PC-3 (cell line): ENCODE results near the gene GATD1. TPM values are rescaled to one million over a fixed set of nuclear protein-coding genes. Genes with fewer than 3 reads are reported as not detected.

Experiments used
- ATAC-seq: fragments of 200-7000 bp; cut with Tn5 transposase; 2 replicates; pipeline ENCODE4 v1.9.1; 2020; ENCODE audit warnings: mild to moderate bottlenecking, moderate library complexity
- BruUV-seq: library from RNA; stranded (reverse); fragments of 400-500 nt; replicated peaks from 2 replicates; lab custom pipeline; 2021; lab: Mats Ljungman, UMichigan
- CTCF ChIA-PET: fragments of 300-600 bp; sonication (Branson Sonifier 250); formaldehyde crosslinking; loops from one replicate; lab custom pipeline; 2022; ENCODE audit warnings: antibody characterized with exemption; lab: Charles Lee
- POLR2A ChIA-PET: fragments of 300-600 bp; sonication (Branson Sonifier 250); formaldehyde crosslinking; loops from one replicate; lab custom pipeline; 2022; ENCODE audit warnings: antibody characterized with exemption; ENCODE audit not compliant: unreplicated experiment; lab: Charles Lee
- DNase-seq: peaks from one replicate; pipeline ENCODE4 v3.0.0-alpha.2; 2015
- H2AFZ ChIP-seq: fragments of 300-600 bp; sonication (generic); 2 replicates; pipeline ENCODE4 v1.6.0; 2016; ENCODE audit warnings: antibody characterized with exemption, low read length
- H3F3A ChIP-seq: fragments of 300-600 bp; sonication (generic); one replicate; pipeline ENCODE4 v1.6.0; 2017; ENCODE audit warnings: antibody characterized with exemption, low read length, control low read depth, mild to moderate bottlenecking; ENCODE audit not compliant: unreplicated experiment
- H3K27ac ChIP-seq: fragments of 300-600 bp; sonication (generic); 2 replicates; pipeline ENCODE4 v1.5.1; 2016; ENCODE audit warnings: mild to moderate bottlenecking, low read length
- H3K27me3 ChIP-seq: fragments of 300-600 bp; sonication (generic); 2 replicates; pipeline ENCODE4 v1.6.1; 2016; ENCODE audit warnings: low read length, mixed read lengths
- H3K36me3 ChIP-seq: fragments of 300-600 bp; sonication (generic); 2 replicates; pipeline ENCODE4 v1.6.1; 2016; ENCODE audit warnings: low read depth, mixed run types, low read length, mixed read lengths
- H3K4me1 ChIP-seq: fragments of 300-600 bp; sonication (generic); 2 replicates; pipeline ENCODE4 v1.5.1; 2016; ENCODE audit warnings: low read length; ENCODE audit not compliant: insufficient read depth
- H3K4me2 ChIP-seq: fragments of 300-600 bp; sonication (generic); 2 replicates; pipeline ENCODE4 v1.6.0; 2016; ENCODE audit warnings: low read length
- H3K4me3 ChIP-seq: fragments of 300-600 bp; sonication (generic); 2 replicates; pipeline ENCODE4 v1.5.1; 2016; ENCODE audit warnings: mild to moderate bottlenecking, low read length, mixed read lengths
- H3K79me2 ChIP-seq: fragments of 300-600 bp; sonication (generic); 2 replicates; pipeline ENCODE4 v1.6.1; 2017; ENCODE audit warnings: low read length, mixed read lengths
- H3K9ac ChIP-seq: fragments of 300-600 bp; sonication (generic); 2 replicates; pipeline ENCODE4 v1.6.0; 2016; ENCODE audit warnings: mild to moderate bottlenecking, low read length
- H3K9me2 ChIP-seq: fragments of 300-600 bp; sonication (generic); replicated peaks from 2 replicates; pipeline ENCODE4 v1.6.1; 2016; ENCODE audit warnings: mixed run types, low read length, mixed read lengths
- H3K9me3 ChIP-seq: fragments of 300-600 bp; sonication (generic); 2 replicates; pipeline ENCODE4 v1.6.1; 2016; ENCODE audit warnings: low read length, mixed read lengths
- H4K20me1 ChIP-seq: fragments of 300-600 bp; sonication (generic); 2 replicates; pipeline ENCODE4 v1.6.1; 2016; ENCODE audit warnings: low read length, mixed read lengths
- CTCF ChIP-seq: fragments of 300-600 bp; sonication (generic); conservative IDR thresholded peaks from 2 replicates; pipeline ENCODE4 v1.5.1; 2017; ENCODE audit warnings: antibody characterized with exemption, low read depth, mild to moderate bottlenecking, low read length
- EZH2 ChIP-seq: fragments of 300-600 bp; sonication (generic); IDR thresholded peaks from one replicate; pipeline ENCODE4 v1.6.1; 2017; ENCODE audit warnings: antibody characterized with exemption, mild to moderate bottlenecking, low read length; ENCODE audit not compliant: unreplicated experiment
- EZH2phosphoT487 ChIP-seq: fragments of 300-600 bp; sonication (generic); IDR thresholded peaks from 2 replicates; pipeline ENCODE4 v1.6.1; 2018; ENCODE audit warnings: mild to moderate bottlenecking, antibody characterized with exemption, low read length, borderline replicate concordance
- intact Hi-C: fragments of 100-400 bp; cut with micrococcal nuclease; formaldehyde crosslinking; loops from 2 replicates; pipeline ENCODE4 v1.9.0; 2023
- total RNA-seq: library from RNA; depleted of rRNA; stranded (reverse); fragments of >200 nt; gene quantifications from 2 replicates; pipeline ENCODE4 v1.2.3, GENCODE V29; 2014

Gene GATD1
- total RNA-seq, 1 experiment from 2014 or later, result 39.7 TPM

GRCh38 chr11:819129-819931, 42.0 kb upstream of the GATD1 start:
- no peaks in the 10 kb centered on the region for H3K9me3 ChIP-seq
- H3K4me2 ChIP-seq, result peak overlapping the region; percentile 100
- peaks cover 25% of the 10 kb centered on the region for H3K79me2 ChIP-seq
- ChIA-PET POLR2A (interaction anchor here (0.6 to 2.1 kb wide), 7 partner anchors 13 to 255 kb away, joined by 3 to 19 read pairs (median 8); partner anchors contain the start of genes CD151 and TSPAN4), CTCF (interaction anchor here (1.9 kb wide), 1 partner anchor 13 kb away, joined by 18 read pairs; the partner anchor contains the start of gene CD151)
- H3K9ac ChIP-seq, result peak overlapping the region; percentile 67
- intact Hi-C loops, result no loop called here
- no peak for TF ChIP-seq EZH2phosphoT487
- no peak for TF ChIP-seq EZH2
- no peak for TF ChIP-seq CTCF
- H3K36me3 ChIP-seq, result no peaks in the 10 kb centered on the region
- H3K9me2 ChIP-seq, result no peaks in the 10 kb centered on the region
- no peaks in the 10 kb centered on the region for H3K27me3 ChIP-seq
- H3K4me3 ChIP-seq, result peak overlapping the region; percentile 89
- peak; percentile 80 for DNase-seq
- peak overlapping the region; percentile 74 for H2AFZ ChIP-seq
- ATAC-seq, result peak; percentile 59
- no TSS peak for BruUV-seq
- H3K4me1 ChIP-seq, result peaks cover 26% of the 10 kb centered on the region
- H4K20me1 ChIP-seq, result peaks cover 13% of the 10 kb centered on the region; the same call in 1 of the 2 replicates
- H3K27ac ChIP-seq, result peak overlapping the region; percentile 30; the same call in 1 of the 2 replicates
- H3F3A ChIP-seq, result no peaks in the 10 kb centered on the region

GRCh38 chr11:818396-819128, 41.3 kb upstream of the GATD1 start, which contains the start of gene PNPLA2:
PNPLA2 (plus strand) TSS chr11:818914; CDS start chr11:819719, 805 bp downstream.
- Histone ChIP-seq H3K9me3 (no peaks in the 10 kb centered on the region), H3K27me3 (no peaks in the 10 kb centered on the region), H3K4me1 (peaks cover 26% of the 10 kb centered on the region), H3K4me2 (peak within 1 kb of the TSS; percentile 100), H3K9me2 (no peaks in the 10 kb centered on the region), H3F3A (peaks cover 5% of the 10 kb centered on the region), H3K4me3 (peak within 1 kb of the TSS; percentile 89), H3K9ac (peak within 1 kb of the TSS; percentile 67), H4K20me1 (peaks cover 16% of the 10 kb centered on the region; the same call in 1 of the 2 replicates), H3K79me2 (peaks cover 25% of the 10 kb centered on the region), H3K36me3 (peaks cover 3% of the 10 kb centered on the region; the same call in 1 of the 2 replicates), H3K27ac (peak within 1 kb of the TSS; percentile 30; the same call in 1 of the 2 replicates), H2AFZ (peak within 1 kb of the TSS; percentile 74)
- CTCF ChIA-PET, result interaction anchor here (1.9 kb wide), 1 partner anchor 14 kb away, joined by 18 read pairs; the partner anchor contains the start of gene CD151
- no peak for TF ChIP-seq EZH2phosphoT487
- no peak for TF ChIP-seq EZH2
- TF ChIP-seq CTCF, result no peak
- ATAC-seq, result no peak
- intact Hi-C loops, result no loop called here
- POLR2A ChIA-PET, result interaction anchor here (0.6 to 2.1 kb wide), 7 partner anchors 13 to 255 kb away, joined by 3 to 19 read pairs (median 8); partner anchors contain the start of genes CD151 and TSPAN4
- TSS peak; percentile 41 for BruUV-seq
- peak; percentile 11 for DNase-seq
